ENCODE data around the gene ZNF160. TPM values are rescaled to one million over a fixed set of nuclear protein-coding genes. Genes with fewer than 3 reads are reported as not detected.

ZNF160 gene
- total and polyA plus RNA-seq, 9 of the 15 experiments (the other 6 are each of a cell fraction or from before 2014, with no cell fraction given), result 3.6 to 22.1 (median 11.8) TPM

DNA sequence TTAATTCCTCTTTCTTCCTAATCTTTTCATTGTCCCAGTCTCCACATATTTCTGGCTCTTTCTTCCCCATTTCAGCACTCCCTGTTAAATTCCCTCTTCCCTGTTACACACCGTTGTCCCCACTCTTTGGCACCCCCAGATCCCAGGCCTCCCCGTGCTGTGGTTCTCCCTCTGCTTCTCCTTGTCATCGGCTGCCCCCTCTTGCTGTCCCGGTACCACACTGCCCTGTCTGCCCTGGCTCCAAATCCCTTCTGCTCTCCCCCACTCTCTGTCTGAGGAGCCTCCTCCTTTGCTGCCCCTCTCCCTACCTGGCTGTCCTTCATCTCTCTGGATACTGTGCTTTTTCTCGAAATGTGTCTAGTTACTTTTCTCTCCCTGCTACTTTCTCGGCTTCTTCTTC lies 28.5 kb upstream of the ZNF160 start:
- Histone ChIP-seq H4K20me1 (replicated peaks; ENCODE audit: control insufficient read depth, insufficient read depth, low read length) (no peaks in the 10 kb centered on the region), H2AFZ (ENCODE audit: low read depth, low read length) (no peak overlapping the region), H3K4me2 (ENCODE audit: insufficient read depth, low read length) (no peak overlapping the region), H3K9me1 (ENCODE audit: control insufficient read depth, insufficient read depth, low read length) (no peaks in the 10 kb centered on the region), H3K4me1 (replicated peaks in 1 of 2; ENCODE audit: control insufficient read depth in 2 of 2, insufficient read depth in 2 of 2, low read length in 2 of 2) (no peaks in the 10 kb centered on the region), H3K27me3 (ENCODE audit: control insufficient read depth in 2 of 2, insufficient read depth in 2 of 2, low read length in 2 of 2) (peaks cover 4 to 8% of the 10 kb centered on the region in 2 experiments; a peak in 2 of 5 replicates), H3K9me3 (replicated peaks; ENCODE audit: control insufficient read depth, insufficient read depth, low read depth, low read length) (no peaks in the 10 kb centered on the region), H3K27ac (ENCODE audit: extremely low read depth, low read depth, low read length) (no peak overlapping the region), H3K36me3 (ENCODE audit: control insufficient read depth, insufficient read depth, low read length) (no peaks in the 10 kb centered on the region), H3K9ac (ENCODE audit: insufficient read depth in 1 of 2, low read depth in 2 of 2, low read length in 2 of 2) (no peak overlapping the region), H3K79me2 (ENCODE audit: control insufficient read depth, insufficient read depth, low read length) (no peaks in the 10 kb centered on the region), H3K4me3 (no peak overlapping the region)
- intact Hi-C loops (cut with micrococcal nuclease) (no loop called here), in situ Hi-C loops (cut with MboI) (no loop called here)
- 3% methylated on average over 6 of the region's 6 CpGs for WGBS (ENCODE audit: insufficient coverage, low coverage, missing lambda C conversion rate)
- no peak for FAIRE-seq
- no peak for DNase-seq (ENCODE audit: extremely low read depth in 1 of 4, low spot score in 3 of 4)
- ChIA-PET CTCF (ENCODE audit: low intra/inter-chr PET ratio) (no interaction called here), POLR2A (interaction anchor here (0.5 kb wide), 1 partner anchor 190 kb away, joined by 3 read pairs; no protein-coding TSS in a partner anchor)
- TF ChIP-seq TAF9B (IDR thresholded peaks at IDR 0.05; ENCODE audit: partially characterized antibody) (no peak), ETV6 (IDR thresholded peaks at IDR 0.05; ENCODE audit: borderline replicate concordance in 1 of 2, low read depth in 2 of 2, low read length in 1 of 2) (no peak), ETV6 (CRISPR knock-in tag; IDR thresholded peaks at IDR 0.05; ENCODE audit: borderline replicate concordance) (no peak), ZNF311 (CRISPR knock-in tag; IDR thresholded peaks at IDR 0.05) (no peak), ZKSCAN1 (IDR thresholded peaks at IDR 0.05; ENCODE audit: low read depth, low read length) (no peak), ZNF695 (CRISPR knock-in tag; IDR thresholded peaks at IDR 0.05) (no peak), TEAD4 (IDR thresholded peaks at IDR 0.05; ENCODE audit: low read length) (no peak), TEAD4 (CRISPR knock-in tag; IDR thresholded peaks at IDR 0.05; ENCODE audit: borderline replicate concordance) (no peak), CAMTA2 (CRISPR knock-in tag; conservative IDR thresholded peaks at IDR 0.05) (no peak), JUND (IDR thresholded peaks at IDR 0.05; ENCODE audit: borderline replicate concordance, low read depth, low read length) (no peak), JUND (tag; IDR thresholded peaks at IDR 0.05; ENCODE audit: borderline replicate concordance, low read depth, low read length) (no peak)
- TF ChIP-seq, protein P1, sequence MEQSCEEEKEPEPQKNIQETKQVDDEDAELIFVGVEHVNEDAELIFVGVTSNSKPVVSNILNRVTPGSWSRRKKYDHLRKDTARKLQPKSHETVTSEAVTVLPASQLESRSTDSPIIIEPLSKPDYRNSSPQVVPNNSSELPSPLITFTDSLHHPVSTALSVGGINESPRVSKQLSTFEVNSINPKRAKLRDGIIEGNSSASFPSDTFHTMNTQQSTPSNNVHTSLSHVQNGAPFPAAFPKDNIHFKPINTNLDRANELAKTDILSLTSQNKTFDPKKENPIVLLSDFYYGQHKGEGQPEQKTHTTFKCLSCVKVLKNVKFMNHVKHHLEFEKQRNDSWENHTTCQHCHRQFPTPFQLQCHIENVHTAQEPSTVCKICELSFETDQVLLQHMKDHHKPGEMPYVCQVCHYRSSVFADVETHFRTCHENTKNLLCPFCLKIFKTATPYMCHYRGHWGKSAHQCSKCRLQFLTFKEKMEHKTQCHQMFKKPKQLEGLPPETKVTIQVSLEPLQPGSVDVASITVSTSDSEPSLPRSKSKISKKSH (CRISPR knock-in tag; IDR thresholded peaks at IDR 0.05), result no peak
- TF ChIP-seq, protein P2, sequence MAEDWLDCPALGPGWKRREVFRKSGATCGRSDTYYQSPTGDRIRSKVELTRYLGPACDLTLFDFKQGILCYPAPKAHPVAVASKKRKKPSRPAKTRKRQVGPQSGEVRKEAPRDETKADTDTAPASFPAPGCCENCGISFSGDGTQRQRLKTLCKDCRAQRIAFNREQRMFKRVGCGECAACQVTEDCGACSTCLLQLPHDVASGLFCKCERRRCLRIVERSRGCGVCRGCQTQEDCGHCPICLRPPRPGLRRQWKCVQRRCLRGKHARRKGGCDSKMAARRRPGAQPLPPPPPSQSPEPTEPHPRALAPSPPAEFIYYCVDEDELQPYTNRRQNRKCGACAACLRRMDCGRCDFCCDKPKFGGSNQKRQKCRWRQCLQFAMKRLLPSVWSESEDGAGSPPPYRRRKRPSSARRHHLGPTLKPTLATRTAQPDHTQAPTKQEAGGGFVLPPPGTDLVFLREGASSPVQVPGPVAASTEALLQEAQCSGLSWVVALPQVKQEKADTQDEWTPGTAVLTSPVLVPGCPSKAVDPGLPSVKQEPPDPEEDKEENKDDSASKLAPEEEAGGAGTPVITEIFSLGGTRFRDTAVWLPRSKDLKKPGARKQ (CRISPR knock-in tag; IDR thresholded peaks at IDR 0.05), result no peak
- TF ChIP-seq, protein P3, sequence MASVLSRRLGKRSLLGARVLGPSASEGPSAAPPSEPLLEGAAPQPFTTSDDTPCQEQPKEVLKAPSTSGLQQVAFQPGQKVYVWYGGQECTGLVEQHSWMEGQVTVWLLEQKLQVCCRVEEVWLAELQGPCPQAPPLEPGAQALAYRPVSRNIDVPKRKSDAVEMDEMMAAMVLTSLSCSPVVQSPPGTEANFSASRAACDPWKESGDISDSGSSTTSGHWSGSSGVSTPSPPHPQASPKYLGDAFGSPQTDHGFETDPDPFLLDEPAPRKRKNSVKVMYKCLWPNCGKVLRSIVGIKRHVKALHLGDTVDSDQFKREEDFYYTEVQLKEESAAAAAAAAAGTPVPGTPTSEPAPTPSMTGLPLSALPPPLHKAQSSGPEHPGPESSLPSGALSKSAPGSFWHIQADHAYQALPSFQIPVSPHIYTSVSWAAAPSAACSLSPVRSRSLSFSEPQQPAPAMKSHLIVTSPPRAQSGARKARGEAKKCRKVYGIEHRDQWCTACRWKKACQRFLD (CRISPR knock-in tag; IDR thresholded peaks at IDR 0.05), result no peak
- no TSS peak for BruUV-seq (replicated peaks)
- no peak for ATAC-seq

Measured in K562 (cell line).